IMR-90 (cell line): ENCODE measurements around the gene FGF3. TPM values are rescaled to one million over a fixed set of nuclear protein-coding genes. Genes with fewer than 3 reads are reported as not detected.

Experiments used
- ATAC-seq: fragments of 200-7000 bp; cut with Tn5 transposase; 2 replicates; pipeline ENCODE4 v1.9.1; 2020; ENCODE audit warnings: low read depth, mild to moderate bottlenecking, moderate library complexity
- BruUV-seq: library from RNA; stranded (reverse); fragments of 400-500 nt; replicated peaks from 2 replicates; lab custom pipeline; 2021; lab: Mats Ljungman, UMichigan
- CTCF ChIA-PET: fragments of 300-600 bp; formaldehyde crosslinking; extraction: SDS; loops from one replicate; lab custom pipeline; 2021; ENCODE audit warnings: antibody characterized with exemption; lab: Yijun Ruan, JAX
- POLR2A ChIA-PET: fragments of 300-600 bp; sonication (Branson Sonifier 250); formaldehyde crosslinking; loops from one replicate; lab custom pipeline; 2022; ENCODE audit warnings: antibody characterized with exemption; ENCODE audit not compliant: unreplicated experiment; lab: Charles Lee
- DNase-seq: peaks from one replicate; pipeline ENCODE4 v3.0.0; 2013
- H2AFZ ChIP-seq: replicated peaks from 2 replicates; pipeline ENCODE3; 2013; ENCODE audit warnings: low read length, mild to moderate bottlenecking; ENCODE audit not compliant: poor library complexity
- H2AK5ac ChIP-seq: 2 replicates; pipeline ENCODE4 v1.6.1; 2013; ENCODE audit warnings: low read depth, low read length, inconsistent platforms
- H2AK9ac ChIP-seq: replicated peaks from 2 replicates; pipeline ENCODE3; 2013; ENCODE audit warnings: mild to moderate bottlenecking, low read depth, low read length, moderate library complexity; ENCODE audit not compliant: poor library complexity
- H2BK120ac ChIP-seq: 2 replicates; pipeline ENCODE4 v1.6.1; 2013; ENCODE audit warnings: low read depth, low read length, inconsistent platforms
- H2BK15ac ChIP-seq: 3 replicates; pipeline ENCODE4 v1.6.1; 2013; ENCODE audit warnings: low read depth, low read length, inconsistent platforms
- H2BK20ac ChIP-seq: 2 replicates; pipeline ENCODE4 v1.6.1; 2013; ENCODE audit warnings: low read depth, mild to moderate bottlenecking, inconsistent platforms, low read length, moderate library complexity
- H2BK5ac ChIP-seq: 2 replicates; pipeline ENCODE4 v1.6.1; 2013; ENCODE audit warnings: mild to moderate bottlenecking, low read depth, low read length, inconsistent platforms; ENCODE audit not compliant: poor library complexity, severe bottlenecking
- H3K14ac ChIP-seq: replicated peaks from 2 replicates; pipeline ENCODE4 v1.6.1; 2013; ENCODE audit warnings: low read depth, low read length, inconsistent platforms
- H3K18ac ChIP-seq: 2 replicates; pipeline ENCODE4 v1.6.1; 2013; ENCODE audit warnings: low read depth, low read length, control low read depth
- H3K23ac ChIP-seq: 2 replicates; pipeline ENCODE4 v1.6.1; 2013; ENCODE audit warnings: low read depth, low read length, inconsistent platforms
- H3K27ac ChIP-seq: 2 replicates; pipeline ENCODE4 v1.5.1; 2013; ENCODE audit warnings: mild to moderate bottlenecking, control low read depth, low read length; ENCODE audit not compliant: insufficient read depth
- H3K27me3 ChIP-seq: 2 replicates; pipeline ENCODE4 v1.6.1; 2013; ENCODE audit warnings: low read length; ENCODE audit not compliant: control insufficient read depth, insufficient read depth
- H3K36me3 ChIP-seq: 2 replicates; pipeline ENCODE4 v1.6.1; 2013; ENCODE audit warnings: low read length, mixed read lengths; ENCODE audit not compliant: control insufficient read depth, insufficient read depth
- H3K4ac ChIP-seq: 2 replicates; pipeline ENCODE4 v1.6.1; 2013; ENCODE audit warnings: low read depth, low read length, inconsistent platforms
- H3K4me1 ChIP-seq: 2 replicates; pipeline ENCODE4 v1.6.1; 2013; ENCODE audit warnings: low read length, mixed read lengths; ENCODE audit not compliant: control insufficient read depth, insufficient read depth
- H3K4me2 ChIP-seq: 2 replicates; pipeline ENCODE4 v1.6.1; 2013; ENCODE audit warnings: low read depth, mild to moderate bottlenecking, control low read depth, low read length, moderate library complexity
- H3K4me3 ChIP-seq: 2 replicates; pipeline ENCODE4 v1.5.1; 2013; ENCODE audit warnings: low read depth, mild to moderate bottlenecking, control low read depth, low read length, moderate library complexity; ENCODE audit not compliant: insufficient read depth
- H3K56ac ChIP-seq: 2 replicates; pipeline ENCODE4 v1.6.1; 2013; ENCODE audit warnings: low read length, inconsistent platforms; ENCODE audit not compliant: insufficient read depth; ENCODE audit errors: extremely low read depth
- H3K79me1 ChIP-seq, 2 experiments: 2 replicates each; pipeline ENCODE4 v1.6.1; 2013; ENCODE audit warnings: low read length in 2 of 2, inconsistent platforms in 1 of 2, low read depth in 1 of 2
- H3K9ac ChIP-seq: 2 replicates; pipeline ENCODE4 v1.6.1; 2013; ENCODE audit warnings: low read depth, low read length, control low read depth
- H3K9me1 ChIP-seq: 2 replicates; pipeline ENCODE4 v1.6.1; 2013; ENCODE audit warnings: low read length, inconsistent platforms; ENCODE audit not compliant: insufficient read depth
- H3K9me3 ChIP-seq: 2 replicates; pipeline ENCODE4 v1.6.1; 2013; ENCODE audit warnings: low read length; ENCODE audit not compliant: control insufficient read depth, insufficient read depth
- H4K20me1 ChIP-seq: 2 replicates; pipeline ENCODE4 v1.6.1; 2013; ENCODE audit warnings: low read length, inconsistent platforms; ENCODE audit not compliant: insufficient read depth
- H4K5ac ChIP-seq: 2 replicates; pipeline ENCODE4 v1.6.1; 2013; ENCODE audit warnings: mild to moderate bottlenecking, low read depth, low read length, control low read depth
- H4K8ac ChIP-seq, 2 experiments: 2 replicates each; pipeline ENCODE4 v1.6.1; 2013; ENCODE audit warnings: low read depth in 2 of 2, low read length in 2 of 2, control low read depth in 1 of 2, inconsistent platforms in 1 of 2
- H4K91ac ChIP-seq: 2 replicates; pipeline ENCODE4 v1.6.1; 2013; ENCODE audit warnings: low read depth, low read length, inconsistent platforms; ENCODE audit not compliant: insufficient read depth
- BHLHE40 ChIP-seq: fragments of 150-350 bp; IDR thresholded peaks from 2 replicates; pipeline ENCODE4 v1.6.1; 2016; ENCODE audit warnings: mild to moderate bottlenecking, low read depth, low read length
- CEBPB ChIP-seq: IDR thresholded peaks from 2 replicates; pipeline ENCODE4 v1.6.1; 2012; ENCODE audit warnings: low read depth, low read length, improper control_type of control experiment
- CHD1 ChIP-seq: IDR thresholded peaks from 2 replicates; pipeline ENCODE4 v1.6.1; 2012; ENCODE audit warnings: low read depth, low read length, improper control_type of control experiment
- CTCF ChIP-seq: conservative IDR thresholded peaks from 2 replicates; pipeline ENCODE4 v1.5.1; 2012; ENCODE audit warnings: mild to moderate bottlenecking, low read depth, low read length, improper control_type of control experiment
- FOS ChIP-seq: fragments of 150-350 bp; IDR thresholded peaks from 2 replicates; pipeline ENCODE4 v1.6.1; 2016; ENCODE audit warnings: low read depth, low read length
- MAFK ChIP-seq: IDR thresholded peaks from 2 replicates; pipeline ENCODE4 v1.6.1; 2012; ENCODE audit warnings: low read depth, low read length, improper control_type of control experiment
- MAZ ChIP-seq: IDR thresholded peaks from 2 replicates; pipeline ENCODE4 v1.6.1; 2012; ENCODE audit warnings: low read depth, mild to moderate bottlenecking, low read length, improper control_type of control experiment, moderate library complexity, borderline replicate concordance
- MXI1 ChIP-seq: IDR thresholded peaks from 2 replicates; pipeline ENCODE4 v1.6.1; 2012; ENCODE audit warnings: low read depth, mild to moderate bottlenecking, low read length, moderate library complexity, borderline replicate concordance
- NFE2L2 ChIP-seq: fragments of 150-350 bp; IDR thresholded peaks from 2 replicates; pipeline ENCODE4 v1.6.1; 2016; ENCODE audit warnings: low read depth, mild to moderate bottlenecking, low read length
- POLR2A ChIP-seq: IDR thresholded peaks from 2 replicates; pipeline ENCODE4 v1.6.1; 2012; ENCODE audit warnings: mild to moderate bottlenecking, low read depth, low read length
- RAD21 ChIP-seq: IDR thresholded peaks from 2 replicates; pipeline ENCODE4 v1.6.1; 2012; ENCODE audit warnings: low read length, improper control_type of control experiment
- RCOR1 ChIP-seq: IDR thresholded peaks from 2 replicates; pipeline ENCODE4 v1.6.1; 2012; ENCODE audit warnings: mild to moderate bottlenecking, low read length, improper control_type of control experiment; ENCODE audit not compliant: insufficient replicate concordance
- RFX5 ChIP-seq: IDR thresholded peaks from 2 replicates; pipeline ENCODE4 v1.8.0; 2012; ENCODE audit warnings: low read depth, mild to moderate bottlenecking, low read length, moderate library complexity
- SMC3 ChIP-seq: fragments of 150-350 bp; IDR thresholded peaks from 2 replicates; pipeline ENCODE4 v1.6.1; 2016; ENCODE audit warnings: low read depth, mild to moderate bottlenecking, antibody characterized with exemption, low read length, moderate library complexity
- USF2 ChIP-seq: fragments of 150-350 bp; IDR thresholded peaks from 2 replicates; pipeline ENCODE4 v1.6.1; 2017; ENCODE audit warnings: mild to moderate bottlenecking, antibody characterized with exemption, low read length, low read depth
- WGBS, 2 experiments: methylation state at CpG; one replicate each; pipeline versions ENCODE4 v1.1.5 to v1.1.7; 2013; ENCODE audit warnings: missing lambda C conversion rate in 2 of 2; ENCODE audit not compliant: insufficient read length in 1 of 2; ENCODE audit errors: extremely low coverage in 2 of 2; 5-methylcytosine and 5-hydroxymethylcytosine counted together
- dilution Hi-C: fragments of 300-500 bp; cut with HindIII; formaldehyde crosslinking; loops from one replicate; pipeline ENCODE4 v1.14.3; 2018; ENCODE audit warnings: low sequenced_read_pairs; ENCODE audit not compliant: unreplicated experiment
- in situ Hi-C: fragments of 300-500 bp; cut with MboI; formaldehyde crosslinking; loops from 3 replicates; pipeline ENCODE4 v1.14.3; 2019; ENCODE audit warnings: low sequenced_read_pairs, inconsistent platforms, mixed read lengths
- intact Hi-C: fragments of 100-400 bp; cut with micrococcal nuclease; formaldehyde crosslinking; loops from 2 replicates; pipeline ENCODE4 v1.10.0; 2022
- polyA plus RNA-seq, 3 experiments: library from polyadenylated mRNA; depleted of rRNA; stranded (reverse); fragments of >200 nt; gene quantifications; 2 replicates each; pipeline ENCODE4 v1.2.3, GENCODE V29; 2012; ENCODE audit warnings: low replicate concordance in 1 of 3
- total RNA-seq: library from RNA; depleted of rRNA; stranded (reverse); fragments of >200 nt; gene quantifications from 2 replicates; pipeline ENCODE4 v1.2.3, GENCODE V29; 2012
- TF ChIP-seq, protein P1 (sequence below): fragments of 150-350 bp; IDR thresholded peaks from 2 replicates; pipeline ENCODE4 v1.6.1; 2016; ENCODE audit warnings: low read depth, mild to moderate bottlenecking, low read length, moderate library complexity, borderline replicate concordance

FGF3 gene
- total and polyA plus RNA-seq, 2 of the 4 experiments (the other 2 are of a cell fraction), result not detected

GRCh38 chr11:69855421-69855820 lies 36.2 kb upstream of the FGF3 start:
- no peak overlapping the region for H2BK15ac ChIP-seq
- in situ Hi-C loops (no loop called here), intact Hi-C loops (no loop called here), dilution Hi-C loops (no loop called here)
- POLR2A ChIA-PET, result no interaction called here
- H2AFZ ChIP-seq, result no peak overlapping the region
- H4K91ac ChIP-seq, result no peak overlapping the region
- BruUV-seq, result no TSS peak
- H2BK20ac ChIP-seq, result no peak overlapping the region
- H4K5ac ChIP-seq, result no peak overlapping the region
- no peak overlapping the region for H3K14ac ChIP-seq
- H3K27ac ChIP-seq, result no peak overlapping the region
- CTCF ChIA-PET, result no interaction called here
- H3K23ac ChIP-seq, result no peak overlapping the region
- TF ChIP-seq CTCF (no peak), RFX5 (no peak), RCOR1 (no peak), CEBPB (no peak), MAFK (no peak), USF2 (no peak), FOS (no peak), MXI1 (no peak), CHD1 (no peak), BHLHE40 (no peak), NFE2L2 (no peak), MAZ (no peak), SMC3 (no peak), RAD21 (no peak), POLR2A (no peak)
- TF ChIP-seq, protein P1, sequence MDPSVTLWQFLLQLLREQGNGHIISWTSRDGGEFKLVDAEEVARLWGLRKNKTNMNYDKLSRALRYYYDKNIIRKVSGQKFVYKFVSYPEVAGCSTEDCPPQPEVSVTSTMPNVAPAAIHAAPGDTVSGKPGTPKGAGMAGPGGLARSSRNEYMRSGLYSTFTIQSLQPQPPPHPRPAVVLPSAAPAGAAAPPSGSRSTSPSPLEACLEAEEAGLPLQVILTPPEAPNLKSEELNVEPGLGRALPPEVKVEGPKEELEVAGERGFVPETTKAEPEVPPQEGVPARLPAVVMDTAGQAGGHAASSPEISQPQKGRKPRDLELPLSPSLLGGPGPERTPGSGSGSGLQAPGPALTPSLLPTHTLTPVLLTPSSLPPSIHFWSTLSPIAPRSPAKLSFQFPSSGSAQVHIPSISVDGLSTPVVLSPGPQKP, result no peak
- no peaks in the 10 kb centered on the region for H3K79me1 ChIP-seq
- no peak overlapping the region for H2BK5ac ChIP-seq
- H3K4me2 ChIP-seq, result no peak overlapping the region
- peaks cover 15% of the 10 kb centered on the region for H3K9me3 ChIP-seq
- no peak overlapping the region for H4K8ac ChIP-seq
- no peak overlapping the region for H3K4ac ChIP-seq
- H3K4me1 ChIP-seq, result no peaks in the 10 kb centered on the region
- H2AK9ac ChIP-seq, result no peak overlapping the region
- H3K9me1 ChIP-seq, result no peaks in the 10 kb centered on the region
- no peak overlapping the region for H2BK120ac ChIP-seq
- no peak overlapping the region for H3K9ac ChIP-seq
- no peak for DNase-seq
- H3K56ac ChIP-seq, result no peak overlapping the region
- no peaks in the 10 kb centered on the region for H4K20me1 ChIP-seq
- WGBS, 2 experiments, result no CpG with 5 or more reads among the region's 3 CpGs
- ATAC-seq, result no peak
- H3K36me3 ChIP-seq, result no peaks in the 10 kb centered on the region
- no peak overlapping the region for H3K4me3 ChIP-seq
- H3K18ac ChIP-seq, result no peak overlapping the region
- H3K27me3 ChIP-seq, result peaks cover 32% of the 10 kb centered on the region
- H2AK5ac ChIP-seq, result no peak overlapping the region
